ENCODE data around the gene NKPD1.
A peak's percentile ranks its signal among the peaks of the same experiment; 100 is the strongest.

NKPD1 gene, protein sequence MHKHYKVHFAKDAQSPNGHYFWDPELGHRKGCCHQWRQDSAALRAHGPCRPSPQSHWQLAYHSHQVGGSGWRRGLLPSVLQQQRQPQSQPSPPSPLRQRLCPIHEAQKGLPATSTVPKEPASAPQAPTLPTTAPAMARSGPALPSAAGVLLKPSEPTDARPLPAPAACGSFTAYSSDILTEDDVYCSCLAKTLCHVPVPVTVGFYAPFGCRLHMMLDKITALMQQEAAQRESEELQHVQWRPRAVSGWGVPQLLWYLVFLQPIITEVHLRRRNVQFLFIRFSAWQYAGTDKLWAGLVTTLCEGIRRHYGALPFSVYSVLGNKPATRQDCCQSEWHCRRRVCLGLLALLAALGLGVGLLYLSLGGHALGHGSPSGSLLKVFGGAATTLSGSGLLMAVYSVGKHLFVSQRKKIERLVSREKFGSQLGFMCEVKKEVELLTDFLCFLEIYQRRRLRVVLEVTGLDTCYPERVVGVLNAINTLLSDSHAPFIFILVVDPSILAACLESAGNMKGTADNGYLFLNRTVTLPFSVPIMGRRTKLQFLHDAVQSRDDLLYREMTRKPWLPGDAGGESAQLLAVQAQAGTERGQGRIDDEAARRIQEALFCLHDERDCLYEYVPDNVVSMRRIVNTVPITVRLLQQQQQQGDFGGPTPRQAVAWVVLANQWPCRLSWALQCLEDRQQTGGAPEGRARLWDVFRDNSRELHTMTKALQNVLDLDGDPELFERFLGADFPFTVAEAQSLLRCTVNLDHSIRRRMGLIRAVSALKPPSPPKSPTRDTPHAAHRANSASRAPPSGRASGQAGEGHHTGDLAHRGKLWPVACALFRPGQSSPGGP

GRCh38 chr19:45160870-45161737, at the start of gene NKPD1:
NKPD1 (minus strand) TSS chr19:45160982; CDS start chr19:45160150, 832 bp downstream.
- DNase-seq, result no peak

DNA sequence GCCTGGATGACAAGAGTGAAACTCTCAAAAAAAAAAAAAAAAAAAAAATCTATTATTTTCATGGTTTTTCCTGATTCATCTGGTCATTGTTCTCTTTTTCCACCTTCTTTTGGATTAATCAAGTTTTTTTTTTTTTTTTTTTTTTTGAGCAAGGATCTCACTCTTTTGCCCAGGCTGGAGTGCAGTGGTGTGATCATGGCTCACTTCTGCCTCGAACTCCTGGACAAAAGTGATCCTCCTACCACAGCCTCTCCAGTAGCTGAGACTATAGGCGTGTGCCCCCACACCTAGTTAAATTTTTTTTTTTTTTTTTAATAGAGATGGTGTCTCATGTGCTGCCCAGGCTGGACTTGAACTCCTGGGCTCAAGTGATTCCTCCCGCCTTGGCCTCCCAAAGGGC, 45.5 kb upstream of the NKPD1 start:
- DNase-seq, result no peak

DNA sequence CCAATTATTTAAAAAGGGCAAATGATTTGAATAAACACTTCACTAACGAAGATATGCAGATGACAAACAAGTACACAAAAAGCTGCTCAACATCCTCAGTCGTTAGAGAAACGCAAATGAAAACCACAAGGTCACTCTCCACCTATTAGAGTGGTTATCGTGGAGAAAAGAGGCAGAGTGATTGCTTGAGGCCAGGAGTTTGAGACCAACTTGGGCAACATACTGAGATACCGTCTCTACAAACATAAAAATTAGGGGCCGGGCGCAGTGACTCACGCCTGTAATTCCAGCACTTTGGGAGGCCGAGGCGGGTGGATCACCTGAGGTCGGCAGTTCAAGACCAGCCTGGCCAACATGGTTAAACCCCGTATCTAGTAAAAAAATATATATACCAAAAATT, 45.0 kb upstream of the NKPD1 start:
- DNase-seq, result no peak

- DNase-seq, result no peak
Observed at GRCh38 chr19:45202637-45203036, 41.9 kb upstream of the NKPD1 start.

GRCh38 chr19:45200568-45200967, 39.8 kb upstream of the NKPD1 start:
- DNase-seq, result no peak

- no peak for DNase-seq
Observed at GRCh38 chr19:45195764-45196163, 35.0 kb upstream of the NKPD1 start.

DNA sequence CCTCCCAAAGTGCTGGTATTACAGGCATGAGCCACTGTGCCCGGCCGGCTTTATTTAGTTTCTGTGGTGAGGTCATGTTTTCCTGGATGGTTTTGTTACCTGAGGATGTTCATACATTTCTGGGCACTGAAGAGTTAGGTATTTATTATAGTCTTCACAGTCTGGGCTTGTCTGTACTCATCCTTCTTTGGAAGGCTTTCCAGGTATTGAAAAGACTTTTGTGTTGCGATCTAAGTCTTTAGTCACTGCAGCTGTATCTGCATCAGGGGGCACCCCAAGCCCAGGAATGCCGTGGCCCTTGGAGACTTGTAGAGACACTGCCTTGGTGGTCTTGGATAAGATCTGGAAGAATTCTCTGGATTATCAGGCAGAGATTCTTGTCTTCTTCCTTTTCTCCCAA, 30.6 kb upstream of the NKPD1 start:
- DNase-seq, result no peak

DNA sequence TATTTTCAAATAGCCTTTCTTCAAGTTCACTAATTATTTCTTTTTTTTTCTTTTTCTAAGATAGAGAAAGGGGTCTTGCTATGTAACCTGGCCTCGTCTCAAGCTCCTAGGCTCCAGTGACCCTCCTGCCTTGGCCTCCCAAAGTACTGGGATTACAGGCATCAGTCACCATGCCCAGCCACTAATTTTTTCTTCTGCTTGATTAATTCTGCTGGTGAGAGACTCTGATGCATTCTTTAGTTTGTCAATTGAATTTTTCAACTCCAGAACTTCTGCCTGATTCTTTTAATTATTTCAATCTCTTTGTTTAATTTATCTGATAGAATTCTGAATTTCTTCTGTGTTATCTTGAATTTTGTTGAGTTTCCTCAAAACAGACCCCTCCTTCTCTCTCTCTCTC, 29.2 kb upstream of the NKPD1 start:
- DNase-seq, result no peak

DNA sequence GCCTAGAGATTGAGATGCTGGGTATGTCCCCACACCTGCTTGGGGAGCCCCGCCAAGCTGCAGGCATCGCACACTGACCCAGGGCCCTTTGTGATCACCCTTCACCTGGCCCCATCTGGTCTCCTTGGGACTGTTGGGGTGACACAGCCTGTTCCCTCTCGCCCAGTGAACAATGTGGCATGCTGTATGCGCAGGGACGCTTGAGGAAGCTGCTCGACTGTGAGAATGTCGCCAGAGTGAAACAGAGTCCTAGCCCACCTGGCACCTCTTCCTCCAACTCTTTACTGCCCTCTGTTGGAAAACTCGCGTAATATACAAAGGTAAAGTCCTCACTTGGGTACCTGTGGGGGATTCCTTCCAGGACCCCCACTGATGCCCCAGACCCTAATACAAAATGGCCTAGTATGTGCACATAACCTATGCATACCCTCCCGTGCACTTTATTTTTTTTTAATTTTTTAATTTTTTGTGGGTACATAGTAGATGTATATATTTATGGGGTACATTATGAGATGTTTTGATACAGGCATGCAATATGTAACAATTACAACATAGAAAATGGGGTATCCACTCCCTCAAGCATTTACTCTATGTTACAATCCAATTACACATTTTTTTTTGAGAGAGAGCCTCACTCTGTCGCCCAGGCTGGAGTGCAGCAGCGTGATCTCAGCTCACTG, 26.8 kb upstream of the NKPD1 start:
- DNase-seq, result peak; percentile 39 to 68

- no peak for DNase-seq
Observed at GRCh38 chr19:45186509-45187334, 25.9 kb upstream of the NKPD1 start.

GRCh38 chr19:45184115-45184514, 23.3 kb upstream of the NKPD1 start:
- no peak for DNase-seq

DNA sequence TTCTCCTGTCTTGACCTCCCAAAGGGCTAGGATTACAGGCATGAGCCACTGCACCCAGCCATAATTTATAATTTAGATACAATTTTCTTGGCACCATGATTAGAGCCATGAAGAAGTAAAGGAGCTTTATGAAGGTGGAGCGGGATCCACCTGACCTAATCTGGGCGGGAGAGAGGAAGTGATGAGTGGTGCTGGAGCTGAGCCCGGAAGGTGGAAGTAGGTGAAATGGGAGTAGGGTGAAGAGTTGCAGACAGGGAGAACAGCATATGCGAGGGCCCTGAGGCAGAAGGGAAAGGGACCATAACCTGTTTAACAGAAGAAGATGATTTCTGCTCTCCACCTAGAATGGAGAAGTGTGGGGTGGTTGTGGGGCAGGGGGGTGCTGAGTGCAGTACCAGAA, 22.0 kb upstream of the NKPD1 start:
- no peak for DNase-seq

DNA sequence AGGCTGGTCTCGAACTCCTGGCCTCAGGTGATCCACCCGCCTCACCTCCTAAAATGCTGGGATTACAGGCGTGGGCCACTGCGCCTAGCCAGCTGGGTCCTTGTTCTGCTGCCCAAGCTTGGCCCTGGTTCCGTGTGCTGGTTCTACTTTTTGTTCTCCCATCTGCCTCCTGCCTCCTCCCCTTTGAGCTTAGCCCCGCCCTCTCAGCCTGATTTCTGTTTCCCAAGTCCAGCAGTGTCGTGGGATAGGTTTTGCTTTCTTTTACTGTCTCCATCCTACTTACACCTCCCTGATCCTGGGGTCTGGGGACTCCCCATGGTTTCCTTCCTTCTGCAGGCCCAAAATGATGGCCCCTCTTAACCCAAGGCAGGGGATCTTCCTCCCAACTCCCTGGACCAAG, 20.2 kb upstream of the NKPD1 start:
- DNase-seq, result no peak

GRCh38 chr19:45179892-45180370, 19.1 kb upstream of the NKPD1 start:
- no peak for DNase-seq

DNA sequence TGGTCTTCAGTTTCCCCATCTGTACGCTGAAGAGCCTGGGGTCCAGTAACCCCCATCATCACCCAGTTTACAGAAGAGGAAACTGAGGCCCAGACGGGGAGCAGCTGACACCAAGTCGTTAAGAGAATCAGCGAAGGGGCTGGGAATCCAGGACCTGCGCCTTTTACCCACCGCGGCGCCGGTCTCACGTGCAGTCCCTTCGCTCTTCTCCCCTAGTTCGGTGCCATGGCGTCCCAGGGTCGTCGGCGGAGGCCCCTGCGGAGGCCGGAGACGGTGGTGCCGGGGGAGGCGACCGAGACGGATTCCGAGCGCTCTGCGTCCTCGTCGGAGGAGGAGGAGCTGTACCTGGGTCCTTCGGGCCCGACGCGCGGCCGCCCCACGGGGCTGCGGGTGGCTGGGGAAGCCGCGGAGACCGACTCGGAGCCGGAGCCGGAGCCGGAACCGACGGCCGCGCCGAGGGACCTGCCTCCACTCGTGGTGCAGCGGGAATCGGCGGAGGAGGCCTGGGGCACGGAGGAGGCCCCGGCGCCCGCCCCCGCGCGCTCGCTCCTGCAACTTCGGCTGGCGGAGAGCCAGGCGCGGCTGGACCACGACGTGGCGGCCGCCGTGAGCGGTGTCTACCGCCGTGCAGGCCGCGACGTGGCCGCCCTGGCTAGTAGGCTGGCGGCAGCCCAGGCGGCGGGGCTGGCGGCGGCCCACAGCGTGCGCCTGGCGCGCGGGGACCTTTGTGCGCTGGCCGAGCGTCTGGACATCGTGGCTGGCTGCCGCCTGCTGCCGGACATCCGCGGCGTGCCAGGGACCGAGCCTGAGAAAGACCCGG, 18.5 kb upstream of the NKPD1 start:
- peak; percentile 14 to 32 for DNase-seq

- DNase-seq, result peak; percentile 100
Observed at GRCh38 chr19:45178262-45179071, 17.7 kb upstream of the NKPD1 start, which contains the start of gene BLOC1S3. BLOC1S3 (plus strand) TSS chr19:45178784; CDS start chr19:45179297, 513 bp downstream.

- no peak for DNase-seq
Observed at GRCh38 chr19:45177817-45178261, 17.1 kb upstream of the NKPD1 start, which contains the start of gene TRAPPC6A. TRAPPC6A (minus strand) TSS chr19:45178237; CDS start chr19:45178218, 19 bp downstream.

GRCh38 chr19:45175515-45176345, 14.9 kb upstream of the NKPD1 start:
- no peak for DNase-seq

Data from CD4-positive, alpha-beta T cell treated with Interleukin-4 for 1 hour (primary cell).